GM12874 (cell line): ENCODE measurements around the gene SHROOM4.

ENCODE experiments used
- CTCF ChIP-seq: IDR thresholded peaks from 2 replicates; pipeline ENCODE4 v1.5.1; 2011; ENCODE audit warnings: low read depth, mild to moderate bottlenecking, control low read depth, low read length, moderate library complexity; ENCODE audit not compliant: insufficient read depth

Gene SHROOM4

GRCh38 chrX:50768801-50769200, 45.2 kb downstream of the SHROOM4 start:
- TF ChIP-seq CTCF, result no peak

DNA sequence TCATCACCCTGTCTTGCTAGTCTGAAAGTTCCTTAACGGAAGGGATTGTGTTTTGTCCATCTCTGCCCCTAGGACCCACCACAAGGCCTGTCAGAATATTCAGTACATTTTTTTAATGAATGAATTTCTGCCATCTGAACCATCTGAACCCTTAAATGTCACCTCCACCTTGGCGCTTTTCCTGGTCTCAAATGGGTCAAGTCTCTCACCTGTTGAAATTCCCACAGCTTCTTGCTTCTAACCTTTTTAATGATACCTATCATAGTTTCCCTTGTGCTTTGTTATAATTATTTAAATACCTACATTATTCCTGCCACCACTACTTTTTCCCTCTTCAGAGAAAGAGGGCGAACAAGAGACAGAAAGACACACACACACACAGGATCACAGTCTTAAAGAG, 48.0 kb downstream of the SHROOM4 start:
- TF ChIP-seq CTCF, result no peak

GRCh38 chrX:50762578-50762977, 51.4 kb downstream of the SHROOM4 start:
- no peak for TF ChIP-seq CTCF

DNA sequence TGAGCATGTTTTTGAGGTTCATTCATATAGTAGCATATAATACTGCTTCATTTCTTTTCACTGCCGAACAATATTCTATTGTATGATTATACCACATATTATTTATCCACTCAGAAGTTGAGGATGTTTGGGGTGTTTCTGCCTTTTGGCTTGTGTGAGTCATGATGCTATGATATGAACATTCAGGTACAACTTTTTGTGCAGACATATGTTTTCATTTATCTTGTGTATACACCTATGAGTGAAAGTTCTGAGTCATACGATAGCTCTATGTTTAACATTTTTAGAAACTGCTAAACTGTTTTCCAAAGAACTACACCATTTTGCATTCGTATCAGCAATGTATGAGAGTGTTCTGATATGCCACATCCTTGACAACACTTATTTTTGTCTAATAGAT, 57.7 kb downstream of the SHROOM4 start:
- TF ChIP-seq CTCF, result no peak

DNA sequence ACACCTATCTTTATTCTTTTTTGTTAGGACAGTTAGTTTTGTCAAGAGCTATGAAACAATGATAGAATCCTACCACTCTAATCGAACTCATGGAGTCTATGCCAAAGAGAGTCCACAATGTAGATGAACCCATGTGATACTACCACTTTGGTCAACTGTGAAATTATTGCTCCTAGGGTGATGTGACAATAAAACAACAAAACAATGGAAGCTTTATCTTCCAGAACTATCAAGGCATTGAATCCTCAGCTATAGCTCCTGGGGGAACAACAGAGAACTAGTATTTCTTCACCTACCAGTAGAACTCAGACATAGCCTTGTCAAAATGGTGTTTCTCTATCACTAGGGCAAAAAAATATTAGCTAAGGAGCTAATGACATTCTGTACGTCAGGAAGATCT, 62.9 kb downstream of the SHROOM4 start:
- no peak for TF ChIP-seq CTCF

DNA sequence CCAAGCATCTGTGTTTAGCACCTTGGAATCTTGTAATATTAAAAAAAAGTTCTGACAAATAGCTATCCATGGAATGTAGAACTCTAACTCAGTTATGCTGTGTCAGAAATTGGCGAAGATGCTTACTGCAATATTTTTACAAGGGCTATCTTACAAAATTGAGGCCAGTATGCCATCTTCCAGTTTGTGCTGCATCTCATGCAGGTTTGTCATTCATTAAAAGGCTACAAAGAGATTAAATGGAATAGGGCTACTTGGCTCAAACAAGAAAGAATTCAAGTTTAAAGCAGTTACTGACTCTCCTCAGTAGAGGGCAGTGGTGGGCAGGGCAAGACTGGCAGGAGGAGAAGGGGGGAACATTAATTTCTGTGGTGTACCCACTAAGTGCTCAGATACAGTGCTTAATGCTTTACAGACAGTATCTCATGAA, 66.5 kb downstream of the SHROOM4 start:
- peak; percentile 41; the same call in 1 of the 2 replicates for TF ChIP-seq CTCF

GRCh38 chrX:50736656-50737055, 77.3 kb downstream of the SHROOM4 start:
- no peak for TF ChIP-seq CTCF

- no peak for TF ChIP-seq CTCF
These were observed 87.7 kb downstream of the SHROOM4 start for GRCh38 chrX:50726296-50726695.
